GM20000 (cell line): ENCODE results near the gene RBP3.

Experiments used
- DNase-seq: peaks from one replicate; pipeline ENCODE4 v3.0.0; 2012; ENCODE audit warnings: low spot score
- CTCF ChIP-seq: IDR thresholded peaks from 2 replicates; pipeline ENCODE4 v1.5.1; 2012; ENCODE audit warnings: mild to moderate bottlenecking, control low read depth; ENCODE audit errors: extremely low read depth, missing control alignments

Gene RBP3

DNA sequence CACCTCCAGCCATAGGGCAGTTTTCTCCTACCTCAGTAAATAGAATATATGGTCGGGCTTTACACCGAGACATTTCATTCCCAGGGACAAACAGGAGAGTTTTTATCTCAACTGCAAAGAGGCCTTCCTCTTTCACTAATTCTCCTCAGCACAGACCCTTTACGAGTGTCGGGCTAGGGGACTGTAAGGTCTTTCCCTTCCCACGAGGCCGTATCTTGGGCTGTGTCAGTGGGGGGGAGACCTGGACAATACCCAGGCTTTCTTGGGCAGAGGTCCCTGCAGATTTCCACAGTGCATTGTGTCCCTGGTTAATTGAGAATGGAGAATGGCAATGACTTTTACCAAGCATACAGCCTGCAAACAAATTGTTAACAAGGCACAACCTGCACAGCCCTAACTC, 49.1 kb downstream of the RBP3 start:
- no peak for DNase-seq
- TF ChIP-seq CTCF, result no peak

DNA sequence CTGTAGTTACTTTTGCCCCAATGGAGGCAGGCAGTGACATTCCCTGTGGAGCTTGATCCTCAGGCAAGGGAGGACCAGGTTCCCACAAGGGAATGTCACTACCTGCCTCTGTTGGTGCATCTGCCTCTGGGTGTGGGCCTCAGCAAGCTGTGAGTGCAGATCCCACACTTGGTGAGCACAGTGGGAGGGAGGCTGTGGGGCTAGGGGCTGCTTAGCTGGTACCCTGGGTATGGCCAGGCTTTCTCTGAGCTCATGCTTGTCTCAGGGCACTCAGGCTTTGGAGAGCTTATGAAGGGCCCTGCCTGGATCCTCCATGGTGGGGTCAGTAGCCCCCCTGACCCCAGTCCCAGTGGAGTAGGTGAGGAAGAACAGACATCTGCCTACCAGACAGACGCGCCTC, 52.1 kb downstream of the RBP3 start:
- DNase-seq, result no peak
- TF ChIP-seq CTCF, result no peak

DNA sequence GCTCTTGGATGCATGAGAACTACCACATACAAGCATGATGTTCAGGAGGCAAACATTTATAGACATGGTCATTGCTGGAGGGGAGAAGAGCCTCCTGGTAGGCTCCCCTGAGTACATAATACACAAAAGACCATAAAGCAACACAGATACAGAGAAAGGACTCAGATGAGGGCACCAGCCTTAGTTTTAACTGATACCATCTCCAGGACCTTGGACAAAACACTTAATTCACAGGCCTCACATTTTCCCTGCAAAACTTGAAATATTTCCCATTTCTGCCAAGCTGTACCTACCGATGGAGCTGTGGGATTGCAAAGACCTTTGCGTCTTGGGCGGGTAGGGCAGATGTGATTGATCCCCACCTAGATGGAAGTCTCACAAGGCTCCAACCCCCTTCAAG, 52.6 kb downstream of the RBP3 start:
- TF ChIP-seq CTCF, result no peak
- DNase-seq, result no peak

DNA sequence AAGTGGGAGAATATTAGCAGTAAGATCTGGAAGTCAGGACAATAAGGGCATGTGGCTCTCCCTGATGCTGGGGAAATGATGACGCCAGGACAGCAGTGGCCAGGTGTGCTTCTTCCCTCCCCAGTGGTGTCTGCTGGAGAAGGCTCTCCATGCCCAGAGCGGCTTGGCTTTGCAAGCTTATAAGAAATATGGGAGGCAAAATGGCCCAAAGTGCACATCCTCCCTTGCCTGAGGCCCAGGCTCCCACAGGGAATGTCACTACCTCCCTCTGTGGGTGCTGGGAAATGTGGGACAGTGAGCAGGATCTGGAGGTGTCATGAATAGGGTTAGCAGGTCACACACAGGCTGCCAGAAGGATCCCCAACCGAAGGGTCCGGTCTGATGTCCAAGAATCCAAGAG, 53.0 kb downstream of the RBP3 start:
- no peak for TF ChIP-seq CTCF
- DNase-seq, result no peak

- no peak for TF ChIP-seq CTCF
- no peak for DNase-seq
These were observed 53.9 kb downstream of the RBP3 start for GRCh38 chr10:47401874-47402640.

GRCh38 chr10:47402641-47403301, 54.6 kb downstream of the RBP3 start:
- no peak for DNase-seq
- TF ChIP-seq CTCF, result no peak

DNA sequence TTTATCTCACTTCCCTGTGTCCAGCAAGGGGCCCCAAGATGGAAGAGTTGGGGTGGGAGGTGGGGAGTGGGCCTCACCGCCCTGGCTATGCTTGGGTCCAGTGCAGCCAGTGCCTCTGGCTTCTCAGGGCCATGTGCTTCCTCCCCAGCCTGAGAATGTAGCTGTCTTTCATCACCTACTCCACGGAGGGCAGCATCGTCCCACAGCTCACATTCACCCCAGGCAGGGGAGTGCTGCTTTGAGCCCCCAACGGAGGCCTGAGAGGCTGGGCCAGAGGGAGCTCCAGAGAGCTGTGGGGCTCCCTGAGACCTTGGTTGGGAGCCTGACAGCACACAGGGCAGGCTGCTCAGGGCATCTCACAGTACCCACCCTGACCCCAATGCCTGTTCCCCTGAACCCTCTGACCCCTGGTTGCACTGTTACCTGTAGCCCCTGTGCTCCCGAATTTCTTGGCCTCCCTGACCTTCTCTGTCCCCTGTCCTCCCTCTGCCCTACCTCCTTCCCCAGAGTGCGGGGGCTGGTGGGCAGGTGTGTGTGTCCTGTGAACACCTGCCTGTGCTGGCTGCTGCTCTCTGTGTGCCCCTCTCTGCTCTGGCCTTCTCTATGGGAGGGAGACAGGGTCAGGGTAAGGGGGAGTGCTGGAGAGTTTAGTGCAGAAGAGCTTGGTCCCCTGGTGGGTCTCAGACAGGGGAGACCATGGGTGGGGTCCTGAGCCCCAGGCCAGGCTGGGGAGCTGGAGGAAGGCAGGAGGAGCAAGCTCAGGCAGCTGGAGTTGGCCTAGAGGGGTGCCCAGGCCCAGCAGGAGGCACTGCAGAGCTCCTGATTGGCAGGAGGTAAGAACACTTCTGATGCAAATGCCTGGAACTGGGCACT, 55.5 kb downstream of the RBP3 start:
- TF ChIP-seq CTCF, result no peak
- no peak for DNase-seq
